Measurements from ENCODE around the gene ATP2B2.

GRCh38 chr3:10319804-10320203 is 185.6 kb downstream of the ATP2B2 start:
- no peak for TF ChIP-seq CTCF (conservative IDR thresholded peaks at IDR 0.05; ENCODE audit: low read depth in 2 of 2)
- no peak for TF ChIP-seq EZH2 (IDR thresholded peaks at IDR 0.05; ENCODE audit: low read depth, unreplicated experiment)
- TF ChIP-seq POLR2AphosphoS5 (IDR thresholded peaks at IDR 0.05; ENCODE audit: low read depth), result no peak
- no peak for TF ChIP-seq ZNF331 (CRISPR knock-in tag; IDR thresholded peaks at IDR 0.05; ENCODE audit: low read depth)
- no peak for TF ChIP-seq NANOG (IDR thresholded peaks at IDR 0.05; ENCODE audit: borderline replicate concordance)
- TF ChIP-seq CREB1 (CRISPR knock-in tag; IDR thresholded peaks at IDR 0.05; ENCODE audit: low read depth), result no peak
- no peak for TF ChIP-seq EZH2phosphoT487 (IDR thresholded peaks at IDR 0.05; ENCODE audit: unreplicated experiment)

Data from GM23338 (cell line).